HG03045 (cell line): Measurements from ENCODE around the gene FAM217A.
"Not testable (repeated sequence)": the region's sequence is repeated elsewhere in the genome, so short reads cannot be mapped to it uniquely, and the experiment has no call there.

Source experiments
- ATAC-seq: cut with Tn5 transposase; IDR thresholded peaks from one replicate; pipeline ENCODE4 v1.9.1; 2021; ENCODE audit warnings: mild to moderate bottlenecking, moderate library complexity; ENCODE audit not compliant: unreplicated experiment

Gene FAM217A, protein sequence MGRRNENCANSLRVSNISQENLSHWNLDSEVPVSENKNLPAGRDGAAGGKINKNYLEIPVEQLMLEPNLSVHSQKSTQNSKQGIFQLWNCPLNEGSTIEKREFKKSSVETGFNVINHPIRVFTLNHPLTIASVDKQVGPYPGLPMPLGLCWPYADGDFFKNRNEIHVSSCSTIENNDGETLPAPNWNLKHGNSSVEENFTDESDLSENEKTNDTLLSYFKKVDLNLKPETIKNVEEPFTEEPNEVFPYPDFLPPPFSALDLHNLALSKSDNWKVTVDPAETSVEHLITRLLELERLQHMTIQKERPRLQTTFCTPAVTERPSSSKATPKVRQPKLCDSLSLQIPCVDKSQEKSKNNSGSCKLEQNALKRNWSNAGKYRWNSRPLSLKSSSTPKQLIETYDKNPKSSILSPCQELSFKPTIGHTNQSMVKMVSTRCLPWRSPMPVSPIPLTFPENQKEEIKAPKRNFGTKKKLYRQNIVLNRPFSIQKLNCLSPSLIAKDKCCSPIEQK

DNA sequence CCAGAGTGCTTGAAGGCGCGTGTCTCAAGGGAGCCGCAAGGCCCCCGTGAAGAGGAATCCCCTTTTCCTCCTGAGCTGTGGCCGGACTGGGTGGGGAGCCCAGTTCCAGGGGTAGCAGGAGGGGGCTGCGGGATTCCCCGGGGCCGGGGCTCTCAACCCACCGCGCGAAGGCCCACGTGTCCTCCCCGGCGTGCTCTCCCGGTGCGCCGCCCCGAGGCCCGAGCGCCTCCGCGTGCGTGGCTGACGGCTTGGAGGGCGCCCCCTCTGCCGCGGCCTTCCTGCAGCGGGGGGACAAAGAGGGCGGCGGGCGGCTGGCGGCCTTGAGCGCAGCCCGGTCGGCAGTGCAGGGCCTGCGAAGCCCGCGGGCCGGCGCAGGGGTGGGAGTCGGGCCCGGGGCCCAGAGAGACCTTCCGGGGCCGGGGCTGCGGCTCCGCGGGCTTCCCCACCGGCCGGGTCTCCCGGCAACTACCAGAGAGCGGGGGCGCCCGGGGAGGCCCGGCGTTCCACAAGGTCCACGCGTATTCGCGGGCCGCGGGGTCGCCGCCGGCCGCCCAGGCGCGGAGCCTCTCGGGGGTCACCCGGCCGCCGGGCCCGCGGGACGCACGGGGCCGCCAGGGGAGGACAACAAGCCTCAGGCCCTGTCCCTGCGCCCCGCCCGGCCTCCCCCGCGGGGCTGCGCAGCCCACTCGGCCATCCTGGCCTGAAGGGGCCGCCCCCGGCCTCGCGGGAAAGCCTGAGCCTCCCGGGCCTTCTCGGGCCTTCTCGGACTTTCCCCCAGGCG lies at the start of gene FAM217A:
TSS of gene FAM217A (minus strand) at position 447 of the 781 bp plus-strand sequence. CDS start 1,723 bp downstream, outside the sequence.
- no peak for ATAC-seq

DNA sequence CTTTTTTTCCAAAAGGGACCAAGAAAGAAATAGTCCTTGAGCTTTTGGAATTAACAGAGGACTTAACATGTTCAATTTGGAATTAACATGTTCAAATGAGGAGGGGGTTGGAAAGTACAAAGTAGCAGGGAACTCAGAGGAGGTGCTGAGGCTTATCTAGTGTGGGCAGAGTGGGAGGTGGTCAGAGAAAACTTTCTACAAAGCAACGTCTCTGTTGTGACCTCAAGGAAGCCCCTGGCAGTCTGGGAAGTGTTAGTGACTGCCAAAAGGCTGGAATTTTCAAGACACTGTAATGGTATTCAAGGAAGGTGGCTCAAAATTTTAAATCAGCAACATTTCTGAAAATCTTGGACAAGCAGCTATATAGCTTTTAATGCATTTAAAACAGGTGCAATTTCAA lies 49.1 kb upstream of the FAM217A start:
- ATAC-seq, result no peak

DNA sequence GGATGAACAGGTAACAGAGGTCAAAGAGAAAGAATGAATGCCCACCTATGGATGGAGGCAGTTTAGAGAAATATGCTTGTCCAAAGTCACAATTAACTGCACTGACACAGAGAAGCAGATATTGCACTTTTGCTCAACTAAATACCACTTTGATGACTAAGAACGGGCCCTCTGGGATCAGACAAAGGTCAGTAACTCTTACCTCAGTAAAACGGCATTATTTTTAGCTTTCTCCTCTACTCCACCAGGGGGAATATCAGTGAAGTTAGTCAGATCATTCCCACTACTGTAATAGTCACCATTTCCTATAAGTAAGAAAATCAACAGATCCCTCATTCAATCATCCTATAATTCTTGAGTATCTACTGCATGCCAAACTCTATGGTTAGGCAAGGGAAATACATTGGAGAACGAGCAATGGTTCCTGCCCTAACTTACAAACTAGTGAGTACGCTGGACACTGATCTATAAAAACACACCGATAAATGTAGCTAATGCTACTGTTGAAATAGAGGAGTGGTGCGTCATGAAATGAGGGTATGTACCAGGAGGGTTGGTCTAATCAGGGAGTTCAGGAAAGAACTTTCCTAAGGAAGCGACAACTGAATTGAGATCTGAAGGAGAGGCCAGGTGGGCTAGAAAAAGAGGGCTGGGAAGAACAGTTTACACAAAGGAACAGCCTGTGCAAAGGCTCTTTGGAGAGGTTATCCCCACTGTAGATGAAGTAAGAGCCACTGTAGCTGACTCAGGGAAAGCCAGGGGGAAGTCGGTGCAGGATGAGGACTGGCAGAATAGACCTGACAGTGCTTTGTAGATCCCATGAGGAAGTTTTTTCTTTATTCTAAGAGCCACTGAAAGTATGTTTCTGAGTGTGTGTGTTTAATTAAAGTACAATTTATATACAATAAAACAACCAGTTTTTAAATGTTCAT lies 47.3 kb upstream of the FAM217A start:
- no peak for ATAC-seq

DNA sequence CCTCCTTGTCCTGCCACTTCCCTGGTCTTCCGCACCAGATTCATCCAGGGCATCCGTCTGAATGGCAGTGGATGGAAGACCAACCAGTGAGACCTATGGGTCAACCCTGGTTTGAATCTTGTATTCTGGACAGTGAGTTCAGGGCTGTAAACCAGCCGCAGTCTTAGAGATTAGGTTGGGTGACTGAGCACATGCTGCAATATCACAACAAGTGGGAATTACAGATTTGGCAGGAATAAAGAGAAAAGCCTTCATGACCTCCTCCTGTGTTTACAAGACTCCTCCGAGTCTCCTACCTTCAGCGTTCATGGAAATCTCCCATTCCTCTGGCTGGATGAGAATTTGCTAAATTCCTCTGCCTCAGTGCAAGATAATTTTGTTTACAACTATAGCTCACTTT lies 46.6 kb upstream of the FAM217A start:
- ATAC-seq, result no peak

DNA sequence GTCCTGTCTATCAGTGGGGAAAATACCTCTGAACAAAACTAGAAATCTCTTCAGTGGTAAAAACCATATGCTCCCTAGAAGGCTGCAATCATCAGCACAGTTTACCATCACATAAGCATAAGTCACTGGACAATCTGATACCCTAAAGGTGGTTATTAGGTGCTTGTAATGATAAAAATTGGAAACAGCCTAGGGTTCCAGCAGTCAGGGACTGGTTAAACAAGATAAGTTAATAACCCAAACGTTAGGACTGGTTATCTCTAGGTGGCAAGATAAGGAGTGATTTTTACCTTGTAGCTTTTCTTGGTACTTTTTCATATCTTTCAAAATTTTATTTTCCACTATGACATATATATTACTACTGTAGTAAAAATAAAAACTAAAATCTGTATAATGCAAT lies 45.4 kb upstream of the FAM217A start:
- no peak for ATAC-seq

DNA sequence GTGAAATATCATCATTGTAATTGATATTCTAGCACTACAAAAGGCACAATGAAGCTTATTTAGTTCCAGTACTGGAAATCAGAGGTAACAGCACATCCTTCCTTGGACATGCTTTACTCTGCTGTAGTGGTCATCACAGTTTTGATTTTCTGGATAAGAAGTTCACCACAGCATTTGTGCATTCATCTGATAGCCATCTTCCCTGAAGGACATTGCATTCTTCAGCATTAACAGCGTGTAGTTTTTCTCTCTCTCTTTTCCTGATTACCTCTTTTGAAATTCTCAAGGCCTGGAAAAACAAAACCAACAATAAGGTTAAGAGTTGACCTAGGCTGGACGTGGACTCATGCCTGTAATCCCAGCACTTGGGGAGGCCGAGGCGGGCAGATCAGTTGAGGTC lies 36.8 kb upstream of the FAM217A start:
- no peak for ATAC-seq

DNA sequence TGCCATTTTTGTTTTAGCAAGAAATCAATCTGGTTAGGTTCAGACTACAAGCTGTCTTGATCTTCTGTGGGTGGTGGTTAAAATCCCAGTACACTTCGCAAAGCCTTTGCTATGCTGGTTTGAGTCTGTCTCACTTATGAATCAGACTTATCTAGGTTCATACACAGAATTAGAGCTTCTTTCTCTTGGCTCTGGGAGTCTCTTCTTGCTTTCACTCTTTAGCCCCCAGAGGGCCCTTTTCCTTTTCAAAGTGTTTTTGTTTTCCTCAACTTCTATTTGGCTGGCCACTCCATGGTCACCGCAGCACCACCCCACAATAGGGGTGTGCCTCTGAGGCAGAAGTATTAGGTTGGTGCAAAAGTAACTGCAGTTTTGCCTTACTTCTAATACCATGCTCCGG lies 35.2 kb upstream of the FAM217A start:
- ATAC-seq, result no peak

DNA sequence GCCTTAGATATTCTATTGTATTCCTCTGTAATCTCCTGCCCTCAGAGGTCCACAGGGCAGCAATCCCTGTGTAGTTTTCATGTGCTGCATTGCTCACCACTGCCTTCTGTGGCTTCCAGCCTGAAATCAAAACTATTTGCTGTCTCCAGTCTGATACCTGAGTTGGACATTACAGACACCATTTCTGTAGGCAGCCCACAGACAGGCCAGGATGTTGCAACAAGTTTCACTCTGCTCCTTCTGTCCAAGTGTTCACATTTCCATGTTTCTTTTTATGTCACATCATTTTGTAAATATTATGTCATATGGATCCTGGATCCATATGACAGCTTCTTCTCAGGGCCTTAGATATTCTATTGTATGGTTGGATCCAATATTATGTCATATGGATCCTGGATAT lies 34.7 kb upstream of the FAM217A start:
- ATAC-seq, result no peak

DNA sequence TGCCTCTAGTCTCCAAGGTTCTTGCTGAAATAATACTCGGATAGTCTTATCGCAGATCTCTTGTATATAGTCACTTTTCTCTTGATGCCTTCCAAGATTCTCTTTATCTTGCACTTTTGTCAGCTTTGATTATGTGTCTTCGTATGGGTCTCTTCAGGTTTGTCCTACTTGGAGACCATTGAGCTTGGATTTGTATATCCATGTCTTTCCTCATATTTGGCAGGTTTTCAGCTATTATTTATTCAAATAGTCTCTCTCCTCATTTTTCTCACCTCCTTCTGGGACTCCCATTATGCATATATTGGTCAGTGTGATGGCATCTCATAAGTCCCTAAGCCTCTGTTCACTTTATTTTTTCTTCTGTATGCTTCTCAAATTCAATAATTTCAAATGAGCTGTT lies 33.4 kb upstream of the FAM217A start:
- no peak for ATAC-seq

DNA sequence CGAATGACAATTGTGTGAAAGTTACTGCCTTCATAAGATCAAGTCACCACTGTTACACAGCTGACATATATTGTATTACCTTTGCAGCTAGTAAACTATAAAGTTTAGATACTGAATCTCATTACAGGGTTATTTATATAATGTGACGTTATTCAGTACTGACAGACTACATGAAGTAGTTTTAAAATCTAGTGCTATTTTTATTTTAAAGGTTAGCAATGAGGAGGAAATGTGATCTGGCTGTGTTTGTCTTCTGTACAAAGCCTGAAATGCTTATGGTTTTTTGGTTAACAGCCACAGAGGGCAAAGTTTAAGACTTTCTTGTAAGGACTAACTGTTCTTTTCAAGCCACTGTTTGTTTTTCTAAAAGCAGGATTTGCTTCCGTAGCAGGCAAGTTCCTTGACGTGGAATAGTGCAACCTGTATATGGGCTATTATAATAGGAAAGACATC lies 30.5 kb upstream of the FAM217A start:
- not testable (repeated sequence) for ATAC-seq

DNA sequence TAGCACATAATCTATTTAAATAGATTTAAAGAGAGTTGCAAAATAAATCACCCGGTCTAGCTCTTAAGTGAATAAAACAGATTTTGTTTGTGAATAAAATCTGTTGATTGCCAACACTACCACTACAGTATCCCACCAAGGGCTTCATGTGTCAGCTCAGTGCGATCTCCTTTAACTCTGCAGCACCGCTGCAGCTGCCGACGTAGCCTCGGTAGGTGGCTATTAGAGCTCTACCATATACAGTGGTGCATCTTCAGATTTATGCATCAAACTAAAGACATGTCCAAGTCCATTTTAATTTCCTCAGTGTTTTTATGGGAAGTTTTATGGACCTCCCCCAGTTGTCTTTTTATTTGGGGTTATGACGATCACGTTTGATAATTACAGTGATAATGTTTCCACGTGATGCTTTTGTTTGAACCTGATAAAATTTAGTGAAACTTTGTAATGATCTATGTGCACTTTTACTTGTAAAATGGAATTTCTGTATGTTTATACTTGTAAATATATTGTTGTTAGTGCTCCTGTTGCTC lies 29.7 kb upstream of the FAM217A start:
- ATAC-seq, result no peak

DNA sequence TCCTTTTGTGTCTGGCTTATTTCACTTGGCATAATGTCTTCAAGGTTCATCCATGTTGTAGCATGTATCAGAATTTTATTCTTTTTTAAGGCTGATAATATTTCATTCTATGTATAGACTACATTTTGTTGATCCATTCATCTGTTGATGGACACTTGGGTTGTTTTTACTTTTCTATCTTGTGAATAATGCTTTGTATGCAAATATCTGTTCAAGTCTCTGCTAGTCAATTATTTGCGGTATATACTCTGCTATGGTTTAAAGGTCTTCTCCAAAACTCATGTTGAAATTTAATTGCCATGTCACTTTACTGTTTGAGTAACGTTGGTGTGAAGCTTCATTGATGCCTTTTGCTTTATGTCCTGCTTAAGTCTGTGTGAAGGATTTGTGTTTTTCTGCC lies 28.9 kb upstream of the FAM217A start:
- ATAC-seq, result no peak

DNA sequence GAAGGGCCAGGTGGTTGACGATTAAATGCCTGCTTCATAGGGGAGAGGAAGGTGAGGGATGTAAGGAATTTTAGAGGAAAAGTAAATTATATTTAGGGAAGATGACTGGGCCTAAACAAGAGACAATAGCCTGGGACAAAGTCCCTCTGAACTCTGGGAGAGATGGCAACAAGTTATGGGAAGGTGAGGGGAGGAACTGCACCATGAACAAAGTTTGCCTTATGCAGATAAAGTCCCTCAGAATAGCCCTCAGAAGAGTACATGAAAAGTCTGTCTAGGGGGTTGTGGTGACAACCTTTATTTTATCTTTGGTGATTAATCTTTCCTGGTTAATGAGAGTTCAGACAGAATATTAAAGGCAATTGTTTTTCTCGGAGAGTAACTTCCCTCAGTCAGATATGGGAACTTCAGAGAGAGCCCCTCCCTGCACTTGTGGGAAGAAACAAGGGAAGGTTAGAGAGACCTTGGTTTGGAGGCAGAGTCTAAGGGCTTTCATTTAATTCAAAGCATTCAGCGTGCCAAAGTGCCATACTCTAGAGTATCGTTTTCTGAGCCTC lies 27.1 kb upstream of the FAM217A start:
- ATAC-seq, result no peak

DNA sequence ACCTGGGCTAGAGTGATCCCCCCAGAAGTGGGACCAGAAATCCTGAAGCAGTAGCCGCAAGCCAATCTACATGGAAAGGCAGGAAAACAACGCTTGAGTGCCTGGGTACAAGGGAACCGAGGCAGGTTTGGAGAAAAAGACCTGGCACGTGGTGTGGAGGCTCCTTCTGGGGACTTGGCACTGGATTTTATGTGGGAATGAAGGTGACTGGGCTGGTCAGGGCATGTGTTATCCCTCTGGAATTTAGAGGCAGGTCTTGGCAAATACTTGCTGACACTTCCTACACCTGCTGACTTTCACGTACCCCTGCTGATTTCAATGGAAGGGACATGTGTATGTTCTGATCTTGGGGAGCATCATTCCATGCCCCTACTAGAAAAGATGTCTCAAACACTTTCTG lies 25.0 kb upstream of the FAM217A start:
- ATAC-seq, result no peak

DNA sequence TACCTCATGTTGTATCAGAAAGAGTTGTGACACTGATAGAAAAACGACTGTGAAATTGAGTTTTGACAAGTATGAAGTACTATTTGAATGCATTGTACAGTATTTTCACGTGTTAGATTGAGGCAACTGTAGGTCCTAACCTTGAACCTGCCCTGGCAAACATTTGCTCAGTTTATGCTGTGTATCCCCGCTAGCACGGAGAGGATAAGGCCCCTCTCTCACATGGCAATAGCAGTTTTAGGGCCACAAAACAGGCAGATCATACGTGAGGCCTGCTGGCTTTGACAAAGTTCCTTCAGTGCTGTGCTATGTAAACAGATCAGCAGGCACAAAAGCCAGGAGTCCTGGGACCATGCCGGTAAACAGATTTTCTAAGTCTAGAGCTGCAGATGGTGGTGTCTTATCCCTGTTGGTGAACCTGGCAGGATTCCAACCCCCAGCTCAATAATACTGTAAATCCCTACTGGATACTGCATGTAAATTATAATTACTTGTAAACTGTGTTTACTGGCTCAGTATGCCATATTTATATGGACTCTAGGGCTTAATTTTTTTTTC lies 23.8 kb upstream of the FAM217A start:
- ATAC-seq, result no peak

DNA sequence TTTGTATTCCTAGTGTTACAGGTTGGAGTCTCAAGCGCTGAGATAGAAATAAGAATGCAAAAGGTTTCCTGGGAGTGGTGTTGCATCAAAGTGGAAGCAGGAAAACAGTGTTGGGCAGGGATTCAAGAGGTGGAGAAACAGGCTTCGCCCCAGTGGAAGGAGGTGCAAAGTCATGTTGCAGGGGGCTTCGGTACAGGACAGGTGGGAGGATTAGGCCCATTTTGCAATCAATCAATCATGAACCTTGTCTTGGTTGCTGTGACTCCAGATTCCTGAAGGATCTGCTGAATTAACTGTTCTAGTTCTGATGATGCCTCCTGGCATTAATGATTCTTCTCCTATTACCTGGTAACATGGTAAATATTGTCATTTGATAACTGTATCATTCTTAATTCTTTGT lies 22.4 kb upstream of the FAM217A start:
- ATAC-seq, result no peak

DNA sequence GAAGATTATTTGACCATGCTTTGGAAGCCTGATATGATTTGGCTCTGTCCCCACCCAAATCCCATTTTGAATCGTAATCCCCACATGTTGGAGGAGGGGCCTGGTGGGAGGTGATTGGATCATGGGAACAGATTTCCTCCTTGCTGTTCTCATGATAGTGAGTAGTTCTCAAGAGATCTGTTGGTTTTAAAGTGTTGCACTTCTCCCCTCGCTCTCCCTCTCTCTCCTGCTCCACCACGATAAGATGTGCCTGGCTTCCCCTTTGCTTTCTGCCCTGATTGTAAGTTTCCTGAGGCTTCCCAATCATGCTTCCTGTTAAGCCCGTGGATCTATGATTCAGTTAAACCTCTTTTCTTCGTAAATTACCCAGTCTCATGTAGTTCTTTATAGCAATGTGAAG lies 21.7 kb upstream of the FAM217A start:
- ATAC-seq, result no peak

DNA sequence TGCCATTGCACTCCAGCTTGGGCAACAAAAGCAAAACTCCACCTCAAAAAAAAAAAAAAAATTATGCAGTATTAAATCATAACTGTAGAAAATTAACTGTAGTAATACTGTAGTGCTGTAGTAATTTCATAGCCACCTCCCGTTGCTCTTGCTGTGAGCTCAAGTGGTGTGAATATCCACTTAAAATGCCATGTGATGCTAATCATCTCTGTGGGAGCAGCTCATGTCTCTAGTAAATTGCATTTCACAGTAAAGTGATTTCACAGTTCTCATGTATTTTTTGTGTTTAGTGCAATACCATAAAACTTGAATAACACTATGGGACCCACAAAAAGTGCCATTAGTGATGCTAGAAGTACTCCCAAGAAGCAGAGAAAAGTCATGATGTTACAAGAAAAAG lies 14.4 kb upstream of the FAM217A start:
- ATAC-seq, result no peak

DNA sequence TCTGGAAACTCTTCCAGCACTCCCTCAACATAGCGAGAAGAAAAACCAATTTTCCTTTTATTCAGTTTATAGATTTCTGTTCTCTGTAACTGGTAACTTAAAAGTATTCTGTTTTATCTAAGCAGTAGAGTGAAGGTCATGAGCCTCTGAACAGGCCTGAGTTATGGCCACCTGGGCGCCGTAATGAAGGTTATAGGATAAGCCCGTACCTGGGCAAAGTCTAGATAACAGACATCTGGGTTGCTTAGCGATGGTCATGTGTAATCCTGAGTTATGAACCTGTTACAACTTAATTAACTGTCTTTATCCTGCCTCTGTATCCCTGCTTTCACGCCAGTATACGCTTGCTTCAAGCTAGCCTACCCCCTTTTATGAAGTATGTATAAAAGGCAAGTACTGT lies 13.0 kb upstream of the FAM217A start:
- no peak for ATAC-seq

DNA sequence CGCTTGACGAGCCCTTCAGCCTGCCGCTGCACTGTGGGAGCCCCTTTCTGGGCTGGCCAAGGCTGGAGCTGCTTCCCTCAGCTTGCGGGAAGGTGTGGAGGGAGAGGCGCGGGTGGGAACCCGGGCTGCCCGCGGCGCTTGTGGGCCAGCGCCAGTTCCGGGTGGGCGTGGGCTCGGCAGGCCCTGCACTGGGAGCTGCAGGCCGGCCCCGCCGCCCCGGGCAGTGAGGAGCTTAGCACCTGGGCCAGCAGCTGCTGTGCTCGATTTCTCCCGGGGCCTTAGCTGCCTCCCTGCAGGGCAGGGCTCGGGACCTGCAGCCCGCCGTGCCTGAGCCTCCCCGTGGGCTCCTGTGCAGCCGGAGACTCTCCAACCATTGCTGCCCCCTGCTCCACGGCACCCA lies 11.1 kb upstream of the FAM217A start:
- not testable (repeated sequence) for ATAC-seq
